Breast epithelium (tissue), 3 donors: ENCODE data around the gene LDLRAD4.

Experiments used
- CTCF ChIP-seq, 3 donors: fragments of 450-650 bp; IDR thresholded peaks; one replicate each; pipeline ENCODE4 v1.5.1; 2016 to 2017; ENCODE audit warnings: antibody characterized with exemption in 3 of 3, mild to moderate bottlenecking in 3 of 3, moderate library complexity in 3 of 3
- POLR2A ChIP-seq: fragments of 450-650 bp; IDR thresholded peaks from one replicate; pipeline ENCODE4 v1.6.1; 2016; ENCODE audit warnings: antibody characterized with exemption, mild to moderate bottlenecking, moderate library complexity

- TF ChIP-seq POLR2A (no peak), CTCF (IDR thresholded peaks at IDR 0.05) (no peak)
Measured at GRCh38 chr18:13184396-13184795, 34.2 kb upstream of the LDLRAD4 start.
